Astrocyte (in vitro differentiated cells and primary cell): ENCODE measurements around the gene NUP214.

ENCODE experiments used
- EZH2 ChIP-seq: IDR thresholded peaks from 2 replicates; pipeline ENCODE4 v1.6.1; 2012; ENCODE audit warnings: mild to moderate bottlenecking, low read length, inconsistent platforms; ENCODE audit not compliant: insufficient read depth
- TF ChIP-seq, protein P1 (sequence below): IDR thresholded peaks from 2 replicates; pipeline ENCODE4 v1.5.1; 2011; ENCODE audit warnings: low read depth, mild to moderate bottlenecking, inconsistent platforms, low read length, moderate library complexity; ENCODE audit not compliant: insufficient read depth

DNA sequence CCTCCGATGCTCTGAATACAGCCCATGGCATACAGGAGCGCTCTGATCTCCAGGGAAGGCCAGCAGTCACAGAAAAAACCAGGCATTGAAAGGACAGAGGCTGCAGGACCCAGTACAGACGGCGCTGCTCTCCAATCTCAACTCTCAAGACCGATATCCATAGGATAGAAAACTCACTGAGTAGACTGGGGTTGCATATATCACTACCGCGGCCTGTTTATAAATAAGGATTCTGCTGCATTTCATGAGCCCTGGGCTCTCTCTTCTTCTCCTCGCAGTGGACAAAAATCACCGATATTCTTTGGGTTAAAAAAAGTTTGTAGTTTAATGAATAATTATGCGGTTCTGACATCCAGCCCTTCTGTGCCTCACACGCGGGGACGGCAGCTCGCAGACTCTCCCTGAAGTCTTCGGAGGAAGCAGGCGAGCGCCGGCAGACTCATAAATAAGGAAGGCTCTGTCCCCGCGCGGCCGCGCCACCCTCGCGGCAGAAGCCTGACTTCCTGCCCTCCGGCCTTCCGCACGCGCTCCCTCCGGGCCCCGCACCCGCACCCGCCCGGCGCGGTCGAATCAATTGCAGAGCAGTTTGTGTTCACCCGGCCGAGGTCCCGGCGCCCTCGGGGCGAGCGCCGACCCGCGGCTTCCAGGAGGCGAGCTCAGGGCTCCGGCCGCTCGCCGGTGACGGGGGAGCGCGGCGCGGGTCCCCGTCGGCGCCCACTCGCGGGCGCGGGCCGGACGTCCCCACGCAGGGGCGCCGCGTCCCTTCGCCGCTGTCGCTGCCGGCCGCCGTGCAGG is 150.9 kb downstream of the NUP214 start, which contains the start of gene FAM78A:
- TF ChIP-seq, protein P1, sequence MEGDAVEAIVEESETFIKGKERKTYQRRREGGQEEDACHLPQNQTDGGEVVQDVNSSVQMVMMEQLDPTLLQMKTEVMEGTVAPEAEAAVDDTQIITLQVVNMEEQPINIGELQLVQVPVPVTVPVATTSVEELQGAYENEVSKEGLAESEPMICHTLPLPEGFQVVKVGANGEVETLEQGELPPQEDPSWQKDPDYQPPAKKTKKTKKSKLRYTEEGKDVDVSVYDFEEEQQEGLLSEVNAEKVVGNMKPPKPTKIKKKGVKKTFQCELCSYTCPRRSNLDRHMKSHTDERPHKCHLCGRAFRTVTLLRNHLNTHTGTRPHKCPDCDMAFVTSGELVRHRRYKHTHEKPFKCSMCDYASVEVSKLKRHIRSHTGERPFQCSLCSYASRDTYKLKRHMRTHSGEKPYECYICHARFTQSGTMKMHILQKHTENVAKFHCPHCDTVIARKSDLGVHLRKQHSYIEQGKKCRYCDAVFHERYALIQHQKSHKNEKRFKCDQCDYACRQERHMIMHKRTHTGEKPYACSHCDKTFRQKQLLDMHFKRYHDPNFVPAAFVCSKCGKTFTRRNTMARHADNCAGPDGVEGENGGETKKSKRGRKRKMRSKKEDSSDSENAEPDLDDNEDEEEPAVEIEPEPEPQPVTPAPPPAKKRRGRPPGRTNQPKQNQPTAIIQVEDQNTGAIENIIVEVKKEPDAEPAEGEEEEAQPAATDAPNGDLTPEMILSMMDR = no peak
- no peak for TF ChIP-seq EZH2
